ENCODE measurements around the gene OR9K2.
"Not testable (repeated sequence)": the region's sequence is repeated elsewhere in the genome, so short reads cannot be mapped to it uniquely, and the experiment has no call there.

OR9K2 gene, protein sequence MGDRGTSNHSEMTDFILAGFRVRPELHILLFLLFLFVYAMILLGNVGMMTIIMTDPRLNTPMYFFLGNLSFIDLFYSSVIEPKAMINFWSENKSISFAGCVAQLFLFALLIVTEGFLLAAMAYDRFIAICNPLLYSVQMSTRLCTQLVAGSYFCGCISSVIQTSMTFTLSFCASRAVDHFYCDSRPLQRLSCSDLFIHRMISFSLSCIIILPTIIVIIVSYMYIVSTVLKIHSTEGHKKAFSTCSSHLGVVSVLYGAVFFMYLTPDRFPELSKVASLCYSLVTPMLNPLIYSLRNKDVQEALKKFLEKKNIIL

GRCh38 chr12:55126106-55126505 is at the start of gene OR9K2:
Gene OR9K2 (plus strand): TSS chr12:55126406. CDS start chr12:55129835, 3,429 bp downstream.
- no peak for DNase-seq (ENCODE audit: low read depth, low spot score)
- H3K27ac ChIP-seq: no peak within 1 kb of the TSS

GRCh38 chr12:55092579-55092978 is 33.6 kb upstream of the OR9K2 start:
- no peak for DNase-seq (ENCODE audit: low read depth, low spot score)
- H3K27ac ChIP-seq: no peak overlapping the region

DNA sequence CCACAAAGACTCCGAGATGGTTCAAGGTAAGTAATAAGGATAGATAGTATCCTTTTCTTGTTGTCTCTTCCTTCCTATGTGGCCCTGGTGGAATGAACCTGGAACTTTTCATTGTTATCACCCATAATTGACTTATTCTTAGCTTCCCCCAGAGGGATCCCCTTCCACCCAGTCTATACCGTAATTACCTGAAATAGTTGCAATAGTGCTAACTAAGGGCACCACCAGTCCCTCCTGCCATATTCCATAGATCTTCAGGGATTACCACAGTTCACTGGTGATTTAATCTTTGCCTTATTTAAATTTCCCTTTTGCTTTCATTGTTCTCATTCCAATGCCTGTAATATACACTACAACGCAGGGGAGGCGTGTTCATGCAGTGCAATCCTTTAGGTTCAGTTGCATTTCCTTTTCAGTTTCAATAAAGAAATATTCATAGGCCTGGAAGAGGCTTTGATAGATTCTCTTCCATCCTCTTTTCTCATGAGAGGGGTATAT is 13.8 kb upstream of the OR9K2 start:
- H3K27ac ChIP-seq: no peak overlapping the region
- DNase-seq (ENCODE audit: low read depth, low spot score): no peak

GRCh38 chr12:55116152-55116551 is 10.1 kb upstream of the OR9K2 start:
- DNase-seq (ENCODE audit: low read depth, low spot score): no peak
- H3K27ac ChIP-seq: no peak overlapping the region

- DNase-seq (ENCODE audit: low read depth, low spot score): no peak
- H3K27ac ChIP-seq: no peak overlapping the region
Measured at GRCh38 chr12:55132816-55133215, 6.6 kb downstream of the OR9K2 start.

GRCh38 chr12:55142669-55143565 is 16.7 kb downstream of the OR9K2 start:
- DNase-seq (ENCODE audit: low read depth, low spot score): no peak
- H3K27ac ChIP-seq: no peak overlapping the region

GRCh38 chr12:55143566-55143870 is 17.3 kb downstream of the OR9K2 start:
- H3K27ac ChIP-seq: no peak overlapping the region
- no peak for DNase-seq (ENCODE audit: low read depth, low spot score)

- H3K27ac ChIP-seq; DNase-seq (ENCODE audit: low read depth, low spot score): not testable (repeated sequence)
Measured at GRCh38 chr12:55167010-55167640, 40.9 kb downstream of the OR9K2 start.

DNA sequence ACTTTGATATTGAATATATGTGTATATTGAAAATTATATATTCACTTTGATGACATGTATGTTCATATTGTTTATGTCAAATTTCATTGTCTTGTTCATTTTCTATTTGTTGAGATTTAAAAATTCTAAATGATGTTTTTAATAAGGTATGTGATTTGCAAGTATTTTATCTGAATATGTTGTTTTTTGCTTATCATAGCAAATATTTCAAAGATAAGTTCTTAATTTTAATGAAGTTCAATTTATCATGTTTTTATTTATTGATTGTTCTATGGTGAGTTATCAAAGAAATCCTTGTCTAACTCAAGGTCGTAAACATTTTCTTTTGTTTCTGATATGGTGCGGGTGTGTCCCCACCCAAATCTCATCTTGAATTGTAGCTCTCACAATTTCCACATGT is 45.2 kb downstream of the OR9K2 start:
- no peak for DNase-seq (ENCODE audit: low read depth, low spot score)
- H3K27ac ChIP-seq: no peak overlapping the region

DNA sequence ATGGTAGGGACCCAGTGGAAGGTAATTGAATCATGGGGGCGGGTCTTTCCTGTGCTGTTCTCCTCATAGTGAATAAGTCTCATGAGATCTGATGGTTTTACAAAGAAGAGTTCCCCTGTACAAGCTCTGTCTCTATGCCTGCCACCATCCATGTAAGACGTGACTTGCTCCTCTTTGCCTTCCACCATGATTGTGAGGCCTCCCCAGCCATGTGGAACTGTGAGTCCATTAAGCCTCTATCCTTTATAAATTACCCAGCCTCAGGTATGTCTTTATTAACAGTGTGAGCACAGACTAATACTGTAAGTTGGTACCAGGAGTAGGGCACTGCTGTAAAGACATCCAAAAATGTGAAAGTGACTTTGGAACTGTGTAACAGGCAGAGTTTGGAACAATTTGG is 45.6 kb downstream of the OR9K2 start:
- not testable (repeated sequence) for H3K27ac ChIP-seq; DNase-seq (ENCODE audit: low read depth, low spot score)

- DNase-seq (ENCODE audit: low read depth, low spot score): peak; percentile 12
- H3K27ac ChIP-seq: peak overlapping the region; percentile 4
Measured at GRCh38 chr12:55172686-55173085, 46.5 kb downstream of the OR9K2 start.

DNA sequence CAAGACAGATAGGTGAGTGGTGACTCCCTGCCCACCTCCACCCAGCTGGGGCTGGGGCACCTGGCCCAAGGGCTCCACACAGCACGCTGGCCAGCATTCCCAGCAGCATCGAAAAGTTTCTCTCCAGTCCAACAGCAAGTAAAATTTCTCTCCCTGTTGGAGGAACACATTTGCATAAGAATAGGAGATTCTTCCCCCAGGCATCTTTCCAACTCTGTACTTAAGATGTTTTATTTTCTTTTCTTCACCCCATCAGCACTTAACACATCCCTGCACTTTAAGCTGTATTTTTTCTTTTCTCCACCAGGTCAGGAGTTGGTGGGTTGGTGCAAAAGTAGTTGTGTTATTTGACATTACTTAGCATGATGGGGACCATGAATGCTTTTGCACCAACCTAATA is 47.2 kb downstream of the OR9K2 start:
- no peak overlapping the region for H3K27ac ChIP-seq
- no peak for DNase-seq (ENCODE audit: low read depth, low spot score)
